HFFc6 (cell line): ENCODE measurements around the gene GEMIN7. TPM values are rescaled to one million over a fixed set of nuclear protein-coding genes. Genes with fewer than 3 reads are reported as not detected.

Experiments
- DNase-seq: peaks from one replicate; pipeline ENCODE4 v3.0.0-alpha.2; 2018
- H3K27ac Mint-ChIP-seq: 2 replicates; pipeline ENCODE4 v1.8.0; 2020; ENCODE audit warnings: mild to moderate bottlenecking, mixed read lengths
- H3K27me3 Mint-ChIP-seq: 2 replicates; pipeline ENCODE4 v1.8.0; 2021; ENCODE audit warnings: mild to moderate bottlenecking, moderate library complexity, mixed read lengths; ENCODE audit not compliant: insufficient read depth
- H3K36me3 Mint-ChIP-seq: 2 replicates; pipeline ENCODE4 v1.8.0; 2021; ENCODE audit warnings: low read depth, mixed read lengths
- H3K4me1 Mint-ChIP-seq: 2 replicates; pipeline ENCODE4 v1.8.0; 2020; ENCODE audit warnings: low read depth, mixed read lengths
- H3K4me3 Mint-ChIP-seq: 2 replicates; pipeline ENCODE4 v1.8.0; 2020; ENCODE audit warnings: mild to moderate bottlenecking, moderate library complexity, mixed read lengths
- H3K9me3 Mint-ChIP-seq: 2 replicates; pipeline ENCODE4 v1.8.0; 2020; ENCODE audit warnings: mild to moderate bottlenecking, mixed read lengths
- CTCF ChIP-seq: fragments of 200-600 bp; sonication (generic); IDR thresholded peaks from 2 replicates; pipeline ENCODE4 v1.5.0; 2021; ENCODE audit warnings: antibody characterized with exemption, mild to moderate bottlenecking
- total RNA-seq, 6 experiments: library from RNA; stranded (reverse); fragmentation: NEBNext Ultra II Directional; extraction: Animal tissue kit (Norgen Biotek cat#: 25700); gene quantifications; 2 replicates in 1 of 6; 3 replicates in 5 of 6; pipeline ENCODE4 v1.2.3, GENCODE V29; 2021

GEMIN7 gene
- total RNA-seq, 6 experiments from 2014 or later, result 34.3 to 43.4 (median 39.0) TPM

DNA sequence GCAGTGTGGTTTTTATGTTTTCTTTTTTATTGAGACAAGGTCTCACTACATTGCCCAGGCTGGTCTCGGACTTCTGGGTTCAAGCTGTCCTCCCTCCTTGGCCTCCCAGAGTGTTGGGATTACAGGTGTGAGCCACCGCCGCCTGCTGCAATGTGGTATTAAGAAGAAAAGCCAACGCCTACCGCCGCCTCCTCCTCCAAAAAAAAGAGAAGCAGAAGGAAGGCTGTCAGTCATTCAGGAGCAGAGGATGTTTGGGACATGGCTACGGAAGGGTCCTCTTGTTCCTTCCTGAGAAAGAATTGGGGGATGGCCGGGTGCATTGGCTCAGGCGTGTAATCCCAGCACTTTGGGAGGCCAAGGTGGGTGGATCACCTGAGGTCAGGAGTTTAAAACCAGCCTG, 15.1 kb downstream of the GEMIN7 start:
- Mint-ChIP-seq H3K36me3 (peaks cover 18% of the 10 kb centered on the region), H3K4me1 (peaks cover 70% of the 10 kb centered on the region), H3K27me3 (peaks cover 2% of the 10 kb centered on the region; the same call in 1 of the 2 replicates), H3K4me3 (peak overlapping the region; percentile 93), H3K9me3 (no peaks in the 10 kb centered on the region), H3K27ac (peak overlapping the region; percentile 75)
- DNase-seq, result no peak
- no peak for TF ChIP-seq CTCF

DNA sequence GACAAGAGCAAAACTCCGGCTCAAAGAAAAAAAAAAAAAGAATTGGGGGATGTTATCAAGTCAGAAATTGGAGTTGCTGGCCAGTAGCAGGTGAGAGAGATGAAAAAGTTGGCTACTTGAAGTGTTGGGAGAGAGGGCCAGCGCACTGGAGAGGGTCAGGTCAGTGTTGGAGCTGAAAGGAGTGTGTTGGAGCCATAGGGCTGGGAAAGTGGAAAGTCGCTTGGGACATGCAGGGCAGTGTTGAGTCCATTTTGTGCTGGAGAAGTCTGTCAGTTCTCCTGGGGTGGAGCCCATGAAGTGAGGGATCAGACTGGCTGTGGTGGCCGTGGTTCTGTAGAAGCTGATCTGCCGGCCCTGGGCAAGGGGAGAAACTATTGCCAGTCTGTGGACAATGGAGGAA, 15.6 kb downstream of the GEMIN7 start:
- no peak for DNase-seq
- H3K27me3 Mint-ChIP-seq, result peaks cover 2% of the 10 kb centered on the region; the same call in 1 of the 2 replicates
- H3K36me3 Mint-ChIP-seq, result peaks cover 18% of the 10 kb centered on the region
- H3K27ac Mint-ChIP-seq, result peak overlapping the region; percentile 26
- no peaks in the 10 kb centered on the region for H3K9me3 Mint-ChIP-seq
- H3K4me3 Mint-ChIP-seq, result peak overlapping the region; percentile 93
- peaks cover 76% of the 10 kb centered on the region for H3K4me1 Mint-ChIP-seq
- no peak for TF ChIP-seq CTCF

GRCh38 chr19:45095496-45096413, 16.7 kb downstream of the GEMIN7 start:
- Mint-ChIP-seq H3K4me3 (peak overlapping the region; percentile 20; the same call in 1 of the 2 replicates), H3K27ac (peak overlapping the region; percentile 88), H3K27me3 (peaks cover 2% of the 10 kb centered on the region; the same call in 1 of the 2 replicates), H3K36me3 (peaks cover 23% of the 10 kb centered on the region), H3K4me1 (peaks cover 81% of the 10 kb centered on the region), H3K9me3 (no peaks in the 10 kb centered on the region)
- no peak for TF ChIP-seq CTCF
- no peak for DNase-seq

DNA sequence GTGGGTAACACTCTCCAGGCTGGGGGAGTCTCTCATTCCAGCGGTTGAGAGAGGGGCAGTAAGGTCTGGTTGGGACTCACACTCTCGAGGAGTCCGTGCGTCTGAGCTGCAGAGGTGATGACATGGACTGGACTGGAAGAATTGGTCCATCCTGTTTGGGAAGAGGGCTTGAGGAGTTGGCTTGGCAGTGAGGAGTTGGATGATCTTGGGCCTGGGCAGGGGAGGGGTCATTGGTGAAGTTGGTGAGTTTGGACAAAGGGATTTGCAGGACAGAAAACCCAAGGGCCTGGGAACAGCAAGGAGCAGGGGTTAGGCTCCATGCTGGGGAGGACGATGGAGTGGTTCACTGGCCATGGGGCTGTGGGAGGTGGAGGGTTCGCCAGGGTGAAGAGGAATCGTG, 17.6 kb downstream of the GEMIN7 start:
- DNase-seq, result no peak
- TF ChIP-seq CTCF, result no peak
- H3K4me1 Mint-ChIP-seq, result peaks cover 78% of the 10 kb centered on the region
- H3K9me3 Mint-ChIP-seq, result no peaks in the 10 kb centered on the region
- peak overlapping the region; percentile 17; the same call in 1 of the 2 replicates for H3K4me3 Mint-ChIP-seq
- peaks cover 20% of the 10 kb centered on the region for H3K36me3 Mint-ChIP-seq
- peaks cover 2% of the 10 kb centered on the region; the same call in 1 of the 2 replicates for H3K27me3 Mint-ChIP-seq
- H3K27ac Mint-ChIP-seq, result peak overlapping the region; percentile 88

DNA sequence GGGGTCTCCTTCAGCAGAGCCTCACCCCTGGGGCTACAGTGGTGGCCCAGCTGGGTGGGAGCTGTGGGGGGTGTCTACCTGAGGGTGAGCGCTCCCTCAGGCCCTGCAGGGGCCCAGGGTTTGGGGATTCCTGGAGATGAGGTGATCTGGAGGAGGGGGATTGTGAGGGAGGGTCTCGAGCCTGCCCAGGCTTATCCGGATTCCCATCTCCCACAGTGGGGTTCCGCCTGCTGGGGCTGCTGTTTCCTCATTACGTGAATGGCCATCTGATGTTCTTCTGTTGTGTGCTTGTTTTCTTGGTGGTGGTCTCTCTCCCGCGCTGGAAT, 18.4 kb downstream of the GEMIN7 start:
- Mint-ChIP-seq H3K4me3 (peak overlapping the region; percentile 17; the same call in 1 of the 2 replicates), H3K36me3 (peaks cover 20% of the 10 kb centered on the region), H3K27ac (peak overlapping the region; percentile 88), H3K9me3 (no peaks in the 10 kb centered on the region), H3K27me3 (peaks cover 2% of the 10 kb centered on the region; the same call in 1 of the 2 replicates), H3K4me1 (peaks cover 75% of the 10 kb centered on the region)
- no peak for TF ChIP-seq CTCF
- no peak for DNase-seq
